GM10266 (cell line): ENCODE data around the gene ZNF512.

ENCODE experiments used
- DNase-seq: peaks from one replicate; pipeline ENCODE4 v3.0.0; 2012; ENCODE audit errors: extremely low spot score
- CTCF ChIP-seq: IDR thresholded peaks from 2 replicates; pipeline ENCODE4 v1.5.1; 2012; ENCODE audit warnings: mild to moderate bottlenecking, low read depth; ENCODE audit not compliant: control insufficient read depth, insufficient read depth; ENCODE audit errors: missing control alignments

Gene ZNF512

GRCh38 chr2:27645197-27645596 lies 62.4 kb downstream of the ZNF512 start:
- no peak for TF ChIP-seq CTCF
- DNase-seq: no peak

- no peak for TF ChIP-seq CTCF
- DNase-seq: no peak
Observed at GRCh38 chr2:27647289-27647688, 64.4 kb downstream of the ZNF512 start.

GRCh38 chr2:27647737-27648136 lies 64.9 kb downstream of the ZNF512 start:
- DNase-seq: no peak
- TF ChIP-seq CTCF: no peak

GRCh38 chr2:27651056-27651455 lies 68.2 kb downstream of the ZNF512 start:
- no peak for DNase-seq
- TF ChIP-seq CTCF: no peak

GRCh38 chr2:27652341-27652740 lies 69.5 kb downstream of the ZNF512 start:
- DNase-seq: no peak
- TF ChIP-seq CTCF: no peak

GRCh38 chr2:27652790-27653189 lies 69.9 kb downstream of the ZNF512 start:
- no peak for DNase-seq
- no peak for TF ChIP-seq CTCF

GRCh38 chr2:27653397-27653796 lies 70.6 kb downstream of the ZNF512 start:
- no peak for TF ChIP-seq CTCF
- no peak for DNase-seq
